NCI-H460 (cell line): Measurements from ENCODE around the gene PTPN7. TPM values are rescaled to one million over a fixed set of nuclear protein-coding genes. Genes with fewer than 3 reads are reported as not detected.
A peak's percentile ranks its signal among the peaks of the same experiment; 100 is the strongest.
"Not testable (repeated sequence)": the region's sequence is repeated elsewhere in the genome, so short reads cannot be mapped to it uniquely, and the experiment has no call there.

ENCODE experiments used
- DNase-seq: peaks from one replicate; pipeline ENCODE4 v3.0.0-alpha.2; 2016; ENCODE audit warnings: low read depth; ENCODE audit errors: extremely low read depth
- total RNA-seq: library from RNA; depleted of rRNA; stranded (reverse); fragments of >200 nt; shearing (Covaris generic); gene quantifications from 2 replicates; pipeline ENCODE4 v1.2.3, GENCODE V29; 2014

Gene PTPN7
- total RNA-seq, 1 experiment from 2014 or later, result not detected

GRCh38 chr1:202189918-202190715 is 29.7 kb upstream of the PTPN7 start:
- no peak for DNase-seq

GRCh38 chr1:202189001-202189790 is 28.8 kb upstream of the PTPN7 start:
- peak; percentile 61 for DNase-seq

- DNase-seq, result no peak
These were observed 27.4 kb upstream of the PTPN7 start for GRCh38 chr1:202187697-202188407.

GRCh38 chr1:202187041-202187671 is 26.8 kb upstream of the PTPN7 start:
- no peak for DNase-seq

- no peak for DNase-seq
These were observed 25.9 kb upstream of the PTPN7 start for GRCh38 chr1:202186327-202186726.

GRCh38 chr1:202184750-202185460 is 24.5 kb upstream of the PTPN7 start:
- DNase-seq, result peak; percentile 89

GRCh38 chr1:202182040-202182877 is 21.9 kb upstream of the PTPN7 start:
- no peak for DNase-seq

GRCh38 chr1:202181586-202181985 is 21.2 kb upstream of the PTPN7 start:
- no peak for DNase-seq

- not testable (repeated sequence) for DNase-seq
These were observed 20.3 kb upstream of the PTPN7 start for GRCh38 chr1:202180751-202181139.

- no peak for DNase-seq
These were observed 19.7 kb upstream of the PTPN7 start for GRCh38 chr1:202179828-202180750.

GRCh38 chr1:202176949-202177927 is 16.8 kb upstream of the PTPN7 start:
- DNase-seq, result no peak

- DNase-seq, result no peak
These were observed 13.6 kb upstream of the PTPN7 start for GRCh38 chr1:202173993-202174392.

- DNase-seq, result no peak
These were observed 11.6 kb upstream of the PTPN7 start for GRCh38 chr1:202172015-202172355.

- DNase-seq, result no peak
These were observed 11.1 kb upstream of the PTPN7 start for GRCh38 chr1:202171292-202172014.

GRCh38 chr1:202170726-202171125 is 10.3 kb upstream of the PTPN7 start:
- no peak for DNase-seq

- no peak for DNase-seq
These were observed 8.5 kb upstream of the PTPN7 start for GRCh38 chr1:202168861-202169260.
